Testis (tissue), 3 donors: ENCODE data around the gene SRCAP. TPM values are rescaled to one million over a fixed set of nuclear protein-coding genes. Genes with fewer than 3 reads are reported as not detected.

Experiments
- DNase-seq: peaks from one replicate; pipeline ENCODE4 v3.0.0-alpha.2; 2019
- H3K27ac ChIP-seq, 2 donors: fragments of 200-600 bp; sonication (generic); one replicate each; pipeline ENCODE4 v1.5.1; 2019
- H3K27me3 ChIP-seq: fragments of 200-600 bp; sonication (generic); one replicate; pipeline ENCODE4 v1.5.1; 2019
- H3K36me3 ChIP-seq: fragments of 200-600 bp; sonication (generic); one replicate; pipeline ENCODE4 v1.5.1; 2017; ENCODE audit warnings: low read depth; ENCODE audit errors: missing control alignments
- H3K4me1 ChIP-seq: fragments of 200-600 bp; sonication (generic); one replicate; pipeline ENCODE4 v1.5.1; 2019
- H3K4me3 ChIP-seq, 2 donors: fragments of 200-600 bp; sonication (generic); one replicate each; pipeline ENCODE4 v1.5.1; 2017 to 2019
- H3K9me3 ChIP-seq: fragments of 200-600 bp; sonication (generic); one replicate; pipeline ENCODE4 v1.5.1; 2017
- POLR2A ChIP-seq: fragments of 450-650 bp; IDR thresholded peaks from one replicate; pipeline ENCODE4 v1.6.1; 2017; ENCODE audit warnings: antibody characterized with exemption, mild to moderate bottlenecking, moderate library complexity
- WGBS, 2 donors: methylation state at CpG; one replicate each; pipeline ENCODE4 v1.1.5; 2018; 5-methylcytosine and 5-hydroxymethylcytosine counted together
- intact Hi-C: fragments of 100-400 bp; cut with DNase I; formaldehyde crosslinking; loops from one replicate; pipeline ENCODE4 v1.15.1; 2023; ENCODE audit warnings: low total_unique reads
- polyA plus RNA-seq: library from polyadenylated mRNA; stranded (reverse); fragments of 350-450 nt; fragmentation: Illumina TruSeq; extraction: RNeasy Lipid Tissue Mini Kit (QIAGEN cat#74804); gene quantifications from one replicate; pipeline ENCODE4 v1.2.3, GENCODE V29; 2014; ENCODE audit warnings: low read depth, low replicate concordance; ENCODE audit not compliant: insufficient read depth
- total RNA-seq, 2 donors: library from RNA; depleted of rRNA; stranded (reverse); fragments of >200 nt; gene quantifications; one replicate each; pipeline ENCODE4 v1.2.3, GENCODE V29; 2016
- TF ChIP-seq, protein P1 (sequence below), 3 experiments: fragments of 450-650 bp in 2 of 3; fragments of 200-600 bp in 1 of 3; sonication (generic) in 1 of 3; IDR thresholded peaks; one replicate each; pipeline ENCODE4 v1.5.1; 2016 to 2019; ENCODE audit warnings: antibody characterized with exemption in 3 of 3, mild to moderate bottlenecking in 2 of 3, moderate library complexity in 1 of 3

SRCAP gene
- total and polyA plus RNA-seq, 3 donors from 2014 or later, result 44.3 to 80.8 (median 74.3) TPM

DNA sequence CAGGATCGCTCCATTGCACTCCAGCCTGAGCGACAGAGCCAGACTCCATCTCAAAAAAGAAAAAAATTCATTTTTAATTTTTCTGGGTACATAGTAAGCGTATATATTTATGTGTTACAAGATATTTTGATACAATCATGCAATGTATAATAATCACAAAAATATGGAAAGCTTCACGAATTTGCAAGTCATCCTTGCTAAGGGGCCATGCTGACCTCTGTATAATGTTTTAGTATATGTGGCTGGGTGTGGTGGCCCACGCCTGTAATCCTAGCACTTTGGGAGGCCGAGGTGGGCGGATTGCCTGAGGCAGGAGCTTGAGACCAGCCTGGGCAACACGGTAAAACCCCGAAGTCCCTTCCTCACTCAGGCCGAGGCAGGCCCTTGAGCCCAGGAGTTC is 23.8 kb upstream of the SRCAP start:
- Histone ChIP-seq H3K36me3 (no peaks in the 10 kb centered on the region), H3K4me1 (no peaks in the 10 kb centered on the region), H3K9me3 (no peaks in the 10 kb centered on the region), H3K27ac (no peak overlapping the region), H3K27me3 (no peaks in the 10 kb centered on the region), H3K4me3 (no peak overlapping the region)
- intact Hi-C loops, result no loop called here
- 87 to 88% methylated on average over 10 of the region's 10 CpGs for WGBS, 2 donors
- DNase-seq, result no peak
- TF ChIP-seq POLR2A, result no peak
- TF ChIP-seq, protein P1, sequence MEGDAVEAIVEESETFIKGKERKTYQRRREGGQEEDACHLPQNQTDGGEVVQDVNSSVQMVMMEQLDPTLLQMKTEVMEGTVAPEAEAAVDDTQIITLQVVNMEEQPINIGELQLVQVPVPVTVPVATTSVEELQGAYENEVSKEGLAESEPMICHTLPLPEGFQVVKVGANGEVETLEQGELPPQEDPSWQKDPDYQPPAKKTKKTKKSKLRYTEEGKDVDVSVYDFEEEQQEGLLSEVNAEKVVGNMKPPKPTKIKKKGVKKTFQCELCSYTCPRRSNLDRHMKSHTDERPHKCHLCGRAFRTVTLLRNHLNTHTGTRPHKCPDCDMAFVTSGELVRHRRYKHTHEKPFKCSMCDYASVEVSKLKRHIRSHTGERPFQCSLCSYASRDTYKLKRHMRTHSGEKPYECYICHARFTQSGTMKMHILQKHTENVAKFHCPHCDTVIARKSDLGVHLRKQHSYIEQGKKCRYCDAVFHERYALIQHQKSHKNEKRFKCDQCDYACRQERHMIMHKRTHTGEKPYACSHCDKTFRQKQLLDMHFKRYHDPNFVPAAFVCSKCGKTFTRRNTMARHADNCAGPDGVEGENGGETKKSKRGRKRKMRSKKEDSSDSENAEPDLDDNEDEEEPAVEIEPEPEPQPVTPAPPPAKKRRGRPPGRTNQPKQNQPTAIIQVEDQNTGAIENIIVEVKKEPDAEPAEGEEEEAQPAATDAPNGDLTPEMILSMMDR (IDR thresholded peaks at IDR 0.05), result no peak

- DNase-seq, result no peak
- TF ChIP-seq, protein P1 (IDR thresholded peaks at IDR 0.05), result no peak
- no peak for TF ChIP-seq POLR2A
- H3K36me3 ChIP-seq, result no peaks in the 10 kb centered on the region
- no peaks in the 10 kb centered on the region for H3K27me3 ChIP-seq
- 77 to 80% methylated on average over 10 to 11 of the region's 11 CpGs for WGBS, 2 donors
- H3K27ac ChIP-seq, result no peak overlapping the region
- intact Hi-C loops, result no loop called here
- no peaks in the 10 kb centered on the region for H3K4me1 ChIP-seq
- no peak overlapping the region for H3K4me3 ChIP-seq
- no peaks in the 10 kb centered on the region for H3K9me3 ChIP-seq
Measured at GRCh38 chr16:30677931-30678585, 20.9 kb upstream of the SRCAP start.

GRCh38 chr16:30678586-30678970 is 20.4 kb upstream of the SRCAP start:
- TF ChIP-seq, protein P1 (IDR thresholded peaks at IDR 0.05), result no peak
- no peak for TF ChIP-seq POLR2A
- Histone ChIP-seq H3K4me1 (no peaks in the 10 kb centered on the region), H3K27ac (no peak overlapping the region), H3K9me3 (no peaks in the 10 kb centered on the region), H3K36me3 (no peaks in the 10 kb centered on the region), H3K4me3 (no peak overlapping the region), H3K27me3 (no peaks in the 10 kb centered on the region)
- no peak for DNase-seq
- WGBS, 2 donors, result 79 to 85% methylated on average over 3 of the region's 3 CpGs
- intact Hi-C loops, result no loop called here

DNA sequence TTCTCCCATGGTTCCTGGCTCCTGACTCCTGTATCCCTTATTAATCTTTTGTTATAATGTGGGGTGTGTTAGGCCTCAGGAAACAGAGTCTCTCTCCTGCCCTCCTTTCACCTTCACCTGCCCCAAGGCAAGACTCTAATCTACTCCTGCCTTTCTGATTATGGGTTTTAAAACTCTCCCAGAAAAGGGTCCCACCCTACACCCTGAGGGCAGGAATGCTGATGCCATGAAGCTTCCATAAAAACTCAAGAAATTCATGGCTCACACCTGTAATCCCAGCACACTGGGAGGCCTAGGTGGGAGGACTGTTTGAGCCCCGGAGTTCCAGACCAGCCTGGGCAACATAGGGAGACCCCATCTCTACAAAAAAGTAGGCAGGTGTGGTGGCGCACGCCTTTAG is 18.6 kb upstream of the SRCAP start:
- DNase-seq, result no peak
- Histone ChIP-seq H3K36me3 (no peaks in the 10 kb centered on the region), H3K27me3 (no peaks in the 10 kb centered on the region), H3K4me1 (no peaks in the 10 kb centered on the region), H3K27ac (no peak overlapping the region), H3K9me3 (no peaks in the 10 kb centered on the region), H3K4me3 (no peak overlapping the region)
- 92 to 98% methylated on average over 3 of the region's 3 CpGs for WGBS, 2 donors
- no peak for TF ChIP-seq POLR2A
- intact Hi-C loops, result no loop called here

GRCh38 chr16:30688701-30689100 is 10.3 kb upstream of the SRCAP start:
- TF ChIP-seq POLR2A, result no peak
- TF ChIP-seq, protein P1 (IDR thresholded peaks at IDR 0.05), result no peak
- Histone ChIP-seq H3K27ac (no peak overlapping the region), H3K27me3 (no peaks in the 10 kb centered on the region), H3K4me1 (no peaks in the 10 kb centered on the region), H3K9me3 (no peaks in the 10 kb centered on the region), H3K36me3 (no peaks in the 10 kb centered on the region), H3K4me3 (no peak overlapping the region)
- DNase-seq, result no peak
- WGBS, 2 donors, result 76 to 80% methylated on average over 4 of the region's 4 CpGs
- intact Hi-C loops, result no loop called here
